ENCODE results near the gene SH3GL2. TPM values are rescaled to one million over a fixed set of nuclear protein-coding genes. Genes with fewer than 3 reads are reported as not detected.

SH3GL2 gene
- polyA plus RNA-seq, 4 donors, result 0.72 to 6.0 (median 4.6) TPM

DNA sequence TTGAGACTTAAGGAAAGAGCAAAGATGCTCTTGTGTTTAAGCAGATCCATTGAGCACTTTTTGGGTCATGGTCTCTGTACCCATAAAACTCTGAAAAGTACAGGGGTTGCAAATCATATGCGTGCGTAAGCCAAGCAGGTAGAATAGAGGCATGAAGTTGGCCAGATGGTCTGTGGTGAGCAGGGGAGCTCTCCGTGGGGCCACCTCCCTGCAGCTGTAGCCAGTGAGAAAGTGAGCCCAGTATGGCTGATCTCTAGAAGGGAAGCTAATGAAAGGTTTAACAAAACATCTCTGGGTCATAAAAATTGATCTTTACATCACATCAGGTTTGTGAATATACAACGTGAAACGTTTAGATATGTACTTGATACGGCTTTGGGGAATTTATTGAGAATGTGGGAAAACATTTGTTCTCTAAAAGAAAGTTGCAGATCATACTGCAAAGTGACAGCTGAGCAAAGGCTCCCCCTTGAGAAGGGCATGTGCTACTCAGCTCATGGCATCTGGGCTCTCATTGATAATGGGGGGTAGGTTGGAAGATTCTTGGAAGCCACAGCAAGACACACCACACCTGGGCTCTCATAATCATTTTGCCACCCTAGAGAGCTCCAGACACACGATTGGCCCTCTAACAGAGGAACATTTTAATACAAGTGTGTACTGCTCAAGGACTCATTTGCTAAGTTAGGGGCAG, 30.6 kb downstream of the SH3GL2 start:
- no peak for DNase-seq (ENCODE audit: low read depth in 4 of 4, low spot score in 3 of 4)

DNA sequence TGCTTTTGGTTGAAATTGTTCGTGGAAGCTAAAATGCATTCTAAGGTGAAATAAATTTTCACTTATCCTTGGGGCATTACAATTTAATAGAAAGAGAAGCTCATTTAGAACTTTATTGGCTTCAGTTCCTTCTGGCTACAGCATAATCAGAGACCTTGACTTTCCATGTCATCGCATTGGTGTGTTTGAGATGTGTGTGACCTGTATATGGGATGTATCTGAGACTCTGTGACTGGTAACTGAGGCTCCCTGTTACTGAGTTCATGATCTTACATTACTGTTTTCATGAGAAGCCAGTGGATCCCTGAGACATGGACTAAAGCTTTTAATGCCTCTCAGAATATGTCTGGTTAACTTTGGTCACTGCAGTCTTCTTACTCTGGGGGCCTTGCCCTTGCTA, 32.5 kb downstream of the SH3GL2 start:
- DNase-seq (ENCODE audit: low read depth in 4 of 4, low spot score in 3 of 4), result no peak

DNA sequence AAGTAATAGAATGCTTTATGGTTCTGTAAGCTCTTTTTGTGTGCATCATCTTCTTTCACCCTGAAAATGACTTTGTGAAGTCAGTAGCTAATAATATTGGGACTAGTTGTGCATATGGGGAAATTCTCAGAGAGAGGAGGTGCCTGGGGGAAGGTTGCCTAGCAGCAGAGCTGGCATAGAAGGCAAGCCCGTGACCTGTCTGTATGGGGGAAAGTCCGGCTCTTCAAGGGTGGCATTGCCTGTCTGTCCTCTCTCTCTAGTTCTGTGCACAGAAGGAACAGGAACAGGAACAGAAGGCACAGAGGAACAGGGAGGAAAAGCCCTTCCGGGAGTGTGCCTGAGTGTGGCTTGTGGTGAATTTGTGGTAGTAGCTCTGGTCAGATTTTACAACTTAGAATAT, 33.1 kb downstream of the SH3GL2 start:
- DNase-seq (ENCODE audit: low read depth in 4 of 4, low spot score in 3 of 4), result no peak

DNA sequence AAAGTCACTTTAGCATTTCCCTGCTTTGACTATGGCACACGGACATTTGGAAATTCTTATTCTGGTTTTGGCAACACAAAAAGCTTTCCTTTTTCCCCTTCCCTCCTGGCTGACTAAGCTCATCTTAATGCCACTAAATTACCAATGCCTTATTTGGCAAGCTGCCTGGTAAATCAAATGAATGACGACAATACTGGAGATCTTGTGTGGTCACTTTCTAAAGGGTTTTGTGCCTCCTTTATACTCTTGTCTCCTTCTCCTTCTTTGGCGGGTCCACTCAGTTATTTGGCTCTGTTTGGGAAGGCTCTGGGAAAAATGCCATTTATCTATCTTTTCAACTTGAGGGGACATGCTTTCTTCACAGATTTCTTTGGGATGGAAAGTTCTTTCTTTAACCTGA, 34.9 kb downstream of the SH3GL2 start:
- no peak for DNase-seq (ENCODE audit: low read depth in 4 of 4, low spot score in 3 of 4)

DNA sequence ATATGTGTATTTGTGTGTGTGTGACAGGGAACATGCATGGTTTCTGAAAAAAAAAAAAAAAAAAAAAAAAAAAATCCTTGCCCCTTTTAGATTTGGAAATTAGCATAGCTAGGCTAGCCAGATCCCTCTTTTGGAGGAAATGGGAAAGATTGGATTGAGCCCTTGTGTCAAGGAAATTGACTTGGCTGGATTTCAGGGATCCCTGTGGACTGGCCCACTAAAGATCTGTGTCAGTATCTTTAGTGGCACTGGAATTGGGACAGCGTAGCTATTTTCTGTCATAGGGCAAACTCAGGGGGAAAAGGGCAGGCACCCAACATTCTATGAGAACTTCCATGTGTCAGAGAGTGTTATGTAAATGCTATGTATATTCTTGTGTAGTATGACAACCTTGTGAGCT, 35.4 kb downstream of the SH3GL2 start:
- no peak for DNase-seq (ENCODE audit: low read depth in 4 of 4, low spot score in 3 of 4)

DNA sequence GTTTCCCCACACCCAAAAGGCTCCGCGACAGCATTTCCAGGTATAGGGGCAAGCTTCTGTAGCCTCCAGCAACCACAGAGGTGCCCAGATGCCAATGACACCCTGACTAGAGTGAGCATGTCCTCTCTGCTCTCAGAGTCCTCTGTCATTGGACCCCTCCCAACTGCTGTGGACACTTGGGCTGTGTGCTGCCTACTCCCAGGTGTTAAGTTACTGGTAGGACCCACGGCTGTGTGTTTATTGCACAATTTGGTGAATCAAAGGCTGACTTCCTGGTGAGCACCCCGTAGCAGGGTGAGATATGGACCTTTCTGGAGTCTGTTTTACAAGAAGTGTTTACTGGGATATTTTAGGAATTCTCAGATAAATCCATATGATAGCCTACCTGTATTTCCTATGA, 36.0 kb downstream of the SH3GL2 start:
- DNase-seq (ENCODE audit: low read depth in 4 of 4, low spot score in 3 of 4), result no peak

DNA sequence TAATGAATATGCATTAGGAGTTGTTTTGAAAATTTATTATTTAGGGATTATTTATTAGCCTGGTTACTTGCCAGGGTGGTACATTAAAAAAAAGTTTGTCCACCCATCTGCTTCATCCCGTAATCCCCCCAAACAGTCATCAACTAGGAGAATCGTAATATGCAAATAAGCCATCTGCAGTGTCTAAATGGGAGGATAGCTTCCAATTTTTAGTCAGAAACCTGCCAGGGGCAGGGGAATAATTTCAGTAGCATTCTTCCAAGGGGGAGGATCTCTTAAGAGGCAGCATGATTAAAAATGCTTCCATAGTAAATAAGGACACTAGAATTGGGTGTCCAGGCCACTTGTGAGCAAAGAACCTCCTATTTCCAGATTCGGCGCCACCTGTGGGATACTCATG, 43.3 kb downstream of the SH3GL2 start:
- no peak for DNase-seq (ENCODE audit: low read depth in 4 of 4, low spot score in 3 of 4)

DNA sequence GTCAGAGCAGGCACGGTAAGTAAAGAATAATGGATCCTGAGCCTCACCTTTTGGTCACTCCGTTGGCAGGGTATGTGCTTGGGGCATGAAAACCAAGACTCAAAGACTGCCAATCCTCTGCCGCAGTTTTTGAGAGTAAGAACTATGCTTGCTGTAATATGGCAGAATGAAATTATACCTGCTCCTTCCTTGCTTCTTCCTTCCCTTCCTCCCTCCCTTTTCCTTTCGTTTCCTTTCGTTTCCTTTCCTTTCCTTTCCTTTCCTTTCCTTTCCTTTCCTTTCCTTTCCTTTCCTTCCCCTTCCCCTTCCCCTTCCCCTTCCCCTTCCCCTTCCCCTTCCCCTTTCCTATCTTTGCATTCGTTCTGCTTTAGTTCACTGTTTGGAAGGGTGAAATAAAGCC, 43.9 kb downstream of the SH3GL2 start:
- DNase-seq (ENCODE audit: low read depth in 4 of 4, low spot score in 3 of 4), result no peak

DNA sequence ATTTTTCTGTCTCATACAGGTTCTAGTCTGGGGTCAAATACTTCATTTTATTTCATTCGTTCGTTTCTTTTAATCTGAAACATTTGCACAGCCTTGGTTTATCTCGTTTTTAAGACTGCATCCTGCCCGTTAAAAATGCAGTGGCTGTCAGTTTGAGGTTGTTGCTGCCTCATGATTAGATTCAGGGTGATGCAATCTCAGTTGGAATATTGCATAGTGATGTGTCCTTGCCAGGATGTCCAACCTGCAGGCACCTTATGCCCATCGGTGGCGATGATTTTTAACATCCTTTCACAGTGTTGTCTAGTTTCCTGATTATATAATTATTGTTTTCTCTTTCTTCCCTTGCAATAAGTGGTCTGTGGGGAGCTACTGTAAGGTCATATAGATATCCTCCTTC, 45.1 kb downstream of the SH3GL2 start:
- DNase-seq (ENCODE audit: low read depth in 4 of 4, low spot score in 3 of 4), result no peak

DNA sequence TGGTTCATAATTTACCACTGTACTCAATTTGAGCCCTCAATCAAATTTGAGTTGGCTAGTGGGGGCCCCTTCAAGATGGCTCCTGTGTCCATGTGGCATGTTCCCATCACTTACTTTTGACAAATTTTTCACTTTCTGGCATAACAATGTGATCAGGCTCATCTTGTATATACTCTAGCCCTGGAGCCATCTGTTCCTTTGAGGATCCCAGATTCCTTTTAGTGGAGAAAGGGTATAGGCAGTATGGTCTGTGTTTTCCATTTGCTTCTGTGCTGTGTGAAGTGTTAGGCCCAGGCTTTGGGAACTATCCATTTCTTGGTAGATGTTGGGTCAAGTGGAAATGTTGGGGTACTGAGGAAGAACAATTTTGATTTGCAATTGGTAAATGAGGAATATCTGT, 45.7 kb downstream of the SH3GL2 start:
- DNase-seq (ENCODE audit: low read depth in 4 of 4, low spot score in 3 of 4), result no peak

DNA sequence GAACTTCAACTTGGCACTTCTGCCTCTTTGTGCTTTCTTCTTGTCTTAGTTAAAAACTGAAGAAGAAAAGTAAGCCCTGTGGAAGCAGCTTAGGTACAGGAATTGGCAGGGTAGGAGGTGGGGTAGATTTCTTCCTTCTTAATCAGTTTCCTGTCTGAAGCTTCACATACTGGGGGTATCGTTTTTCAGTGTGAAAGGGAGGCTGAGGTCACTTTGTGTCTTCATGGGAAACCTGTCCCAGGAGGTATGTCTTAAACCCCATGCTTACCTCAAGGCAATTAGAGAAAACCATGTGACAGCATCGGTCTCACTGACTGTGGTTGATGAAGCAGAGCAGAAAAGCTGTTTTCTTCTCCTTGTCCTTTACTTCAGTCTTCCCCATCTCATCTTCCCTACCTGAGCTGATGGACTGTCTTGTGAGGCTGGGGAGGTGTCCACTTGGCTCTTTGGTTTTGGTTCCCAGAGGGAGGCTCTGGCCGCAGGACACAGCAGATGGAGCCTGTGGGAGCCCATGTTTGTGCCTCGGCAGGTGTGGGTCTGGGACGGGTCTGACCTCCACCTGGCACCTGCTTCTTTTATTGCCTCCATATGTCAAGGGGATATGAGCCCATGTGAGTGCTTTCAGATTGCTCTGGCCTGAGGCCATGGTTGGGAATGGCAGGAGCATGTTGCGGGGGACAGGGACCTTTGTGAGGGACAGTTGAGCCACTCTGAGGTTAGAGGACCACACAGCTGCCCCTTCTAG, 47.0 kb downstream of the SH3GL2 start:
- DNase-seq (ENCODE audit: low read depth in 4 of 4, low spot score in 3 of 4), result no peak

DNA sequence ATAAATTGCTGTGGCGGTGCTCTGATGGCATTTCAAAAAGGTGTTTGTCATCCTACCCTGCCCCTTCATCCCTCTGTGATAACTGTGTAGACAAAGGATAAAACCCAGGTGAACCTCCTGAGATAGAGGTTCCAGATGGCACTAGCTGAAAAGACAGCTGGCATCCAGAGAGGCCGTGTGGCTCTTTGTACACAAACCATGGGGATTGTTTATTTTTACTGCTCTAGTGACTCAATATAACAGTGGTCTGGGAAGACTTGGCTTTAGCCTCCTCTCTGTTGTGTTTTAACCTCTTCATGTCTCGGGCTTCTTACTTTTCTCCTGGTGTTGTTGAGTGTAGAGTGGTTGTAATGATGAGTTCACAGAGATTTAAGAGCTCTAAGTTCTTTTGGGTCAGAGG, 48.8 kb downstream of the SH3GL2 start:
- no peak for DNase-seq (ENCODE audit: low read depth in 4 of 4, low spot score in 3 of 4)

DNA sequence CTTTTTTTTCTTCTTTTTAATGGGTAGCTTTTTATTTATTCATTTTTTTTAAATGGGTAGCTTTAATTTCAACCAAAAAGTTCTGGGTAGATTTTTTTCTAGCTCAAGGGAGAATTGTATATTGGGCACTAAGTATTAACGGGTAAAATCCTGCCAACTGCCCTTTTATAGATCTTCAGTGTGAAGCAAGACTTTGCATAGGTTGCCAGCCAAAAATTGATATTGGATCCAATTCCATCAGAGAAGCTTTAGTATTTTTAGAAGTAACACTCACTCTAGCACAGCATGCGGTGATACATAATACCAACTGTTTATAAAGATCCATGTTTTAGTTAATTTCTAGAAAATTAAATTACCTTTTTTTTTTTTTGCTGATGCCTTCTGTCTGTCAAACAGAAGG, 49.8 kb downstream of the SH3GL2 start:
- DNase-seq (ENCODE audit: low read depth in 4 of 4, low spot score in 3 of 4), result no peak

DNA sequence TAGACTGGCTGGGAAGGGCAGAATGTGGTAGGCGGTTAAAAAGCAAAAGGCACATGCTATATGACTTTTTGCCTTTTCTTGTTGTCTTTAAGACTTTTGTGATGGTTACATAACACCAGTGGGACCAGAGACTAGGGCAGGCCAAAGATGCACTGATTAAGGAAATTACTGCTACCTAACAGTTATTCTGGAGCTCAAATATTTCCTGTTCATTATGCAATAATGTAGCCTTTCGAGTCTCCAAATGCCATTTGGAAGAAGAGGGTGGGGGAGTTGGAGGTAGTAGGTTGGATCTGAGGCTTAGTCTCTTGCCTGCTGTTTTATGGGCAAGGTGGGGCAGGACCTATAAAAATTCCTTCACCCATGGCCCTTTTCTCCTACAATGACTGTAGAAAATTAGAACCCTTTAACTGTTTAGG, 51.7 kb downstream of the SH3GL2 start:
- no peak for DNase-seq (ENCODE audit: low read depth in 4 of 4, low spot score in 3 of 4)

DNA sequence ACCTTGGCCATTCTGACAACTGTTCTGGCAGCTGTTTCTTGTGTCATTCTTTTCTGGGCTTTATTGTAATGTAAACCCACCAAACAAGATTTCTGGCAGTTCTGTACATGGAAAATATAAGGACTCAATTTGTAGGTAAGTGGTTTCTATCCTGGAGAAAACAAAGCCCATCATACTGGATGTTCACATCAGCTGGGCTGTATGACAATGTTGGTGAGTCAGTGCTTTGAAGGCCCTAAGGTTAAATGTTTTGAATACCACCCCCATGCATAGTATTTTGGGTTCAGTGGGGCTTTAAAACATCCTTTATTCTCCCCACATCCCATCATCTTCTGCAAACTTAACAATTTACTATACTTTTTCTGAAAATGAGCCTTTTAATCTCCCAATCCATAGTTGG, 52.5 kb downstream of the SH3GL2 start:
- no peak for DNase-seq (ENCODE audit: low read depth in 4 of 4, low spot score in 3 of 4)

DNA sequence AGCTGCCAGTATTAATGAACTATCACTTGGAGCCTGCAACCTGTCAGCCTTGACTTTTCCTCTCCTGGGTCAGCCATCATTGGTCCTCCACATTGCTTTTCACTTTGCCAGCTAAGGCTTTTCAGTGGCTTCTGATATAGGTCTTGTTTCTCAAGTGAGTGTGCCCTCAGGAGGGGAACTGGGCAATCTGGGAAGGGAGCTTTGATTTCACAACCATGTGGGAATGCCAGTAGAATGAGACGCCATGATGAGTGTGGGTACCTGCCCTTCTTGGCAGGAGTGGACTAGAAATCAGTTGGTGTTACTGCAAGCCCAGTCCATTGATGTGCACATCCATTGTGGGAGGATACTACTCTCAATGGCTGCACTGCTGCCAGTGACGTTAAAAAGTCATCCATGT, 54.1 kb downstream of the SH3GL2 start:
- no peak for DNase-seq (ENCODE audit: low read depth in 4 of 4, low spot score in 3 of 4)

DNA sequence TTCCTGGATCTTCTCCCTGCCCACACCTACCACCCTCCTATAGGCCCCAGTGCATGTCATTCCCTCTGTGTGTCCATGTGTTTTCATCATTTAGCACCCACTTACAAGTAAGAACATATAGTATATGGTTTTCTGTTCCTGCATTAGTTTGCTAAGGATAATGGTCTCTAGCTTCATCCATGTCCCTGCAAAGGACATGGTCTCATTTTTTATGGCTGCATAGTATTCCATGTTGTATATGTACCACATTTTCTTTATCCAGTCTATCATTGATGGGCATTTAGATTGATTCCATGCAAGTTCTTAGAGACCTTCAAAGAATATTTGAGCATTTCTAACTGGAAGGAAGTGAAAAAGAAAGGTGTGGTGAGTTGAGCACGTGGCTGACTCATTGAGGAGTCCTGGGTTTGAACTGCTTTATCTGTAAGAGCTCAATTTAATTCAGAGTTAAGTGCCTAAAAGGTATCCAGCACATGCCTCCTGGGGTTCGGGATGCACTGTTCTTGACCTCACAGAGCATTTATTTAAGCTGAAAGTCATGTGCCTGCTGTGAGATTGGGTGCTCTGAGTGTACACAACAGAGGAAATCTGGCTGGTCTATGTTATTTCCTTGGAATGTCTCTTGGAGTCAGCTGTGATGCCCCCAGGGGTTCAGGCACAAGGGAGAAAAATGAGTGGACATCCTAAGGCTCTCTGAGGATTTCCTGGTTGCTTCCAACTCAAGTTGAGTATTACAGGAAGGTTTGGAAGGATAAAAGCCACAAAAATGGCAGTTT, 56.4 kb downstream of the SH3GL2 start:
- DNase-seq (ENCODE audit: low read depth in 4 of 4, low spot score in 3 of 4), result no peak

DNA sequence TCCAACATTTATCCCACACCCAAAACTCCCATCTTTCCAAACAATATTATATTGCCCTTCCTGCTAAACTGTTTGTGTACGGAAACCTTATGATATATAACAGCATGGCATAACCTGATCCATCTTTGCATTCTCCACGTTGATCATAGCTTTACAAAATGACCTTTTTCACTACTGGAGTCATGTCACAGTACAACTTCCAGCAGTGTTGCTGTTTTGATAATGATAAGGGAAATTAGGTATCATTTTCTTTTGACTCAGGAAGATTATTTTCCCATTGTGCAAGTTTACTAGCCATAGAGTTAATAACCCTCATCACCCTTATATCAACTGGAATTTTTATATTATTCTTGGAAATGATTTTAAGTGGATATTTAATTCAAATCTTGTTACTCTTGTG, 57.5 kb downstream of the SH3GL2 start:
- DNase-seq (ENCODE audit: low read depth in 4 of 4, low spot score in 3 of 4), result no peak

DNA sequence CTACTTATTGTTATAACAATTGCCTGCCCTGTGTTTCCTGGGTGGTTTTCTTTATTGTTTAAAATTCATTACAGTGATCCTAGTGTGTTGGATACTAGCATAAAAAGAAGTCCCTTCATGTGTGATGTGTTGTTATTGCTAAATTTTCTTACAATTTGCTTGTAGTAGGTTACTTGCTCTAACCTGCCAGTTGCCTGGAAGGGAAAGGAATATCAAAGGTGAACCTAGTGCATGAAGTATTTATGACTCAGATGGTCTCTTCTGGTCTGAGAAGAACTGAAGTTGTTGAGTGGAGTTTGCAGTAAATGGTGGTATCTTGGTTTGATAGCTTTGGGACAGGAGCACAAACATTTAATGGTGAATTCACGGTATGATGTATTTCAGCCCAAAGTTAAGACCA, 58.0 kb downstream of the SH3GL2 start:
- no peak for DNase-seq (ENCODE audit: low read depth in 4 of 4, low spot score in 3 of 4)

DNA sequence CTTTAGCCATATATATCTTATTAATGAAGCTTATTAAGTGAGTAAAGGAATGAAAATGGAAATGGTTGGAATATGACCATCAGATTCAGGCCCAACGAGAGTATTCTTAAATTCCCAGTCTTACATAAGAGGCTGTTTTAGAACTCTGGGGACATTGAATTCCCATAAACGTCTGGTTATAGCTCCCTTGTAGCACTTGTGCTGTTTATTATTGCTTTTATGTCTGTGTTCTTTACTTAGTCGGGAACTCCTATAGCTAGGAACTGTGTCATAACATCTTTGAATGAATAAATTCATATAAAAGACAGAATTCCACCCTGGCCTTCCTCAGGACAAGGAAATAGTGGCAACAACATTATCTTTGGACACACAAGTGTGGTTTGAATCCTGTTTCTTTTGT, 58.4 kb downstream of the SH3GL2 start:
- DNase-seq (ENCODE audit: low read depth in 4 of 4, low spot score in 3 of 4), result no peak

DNA sequence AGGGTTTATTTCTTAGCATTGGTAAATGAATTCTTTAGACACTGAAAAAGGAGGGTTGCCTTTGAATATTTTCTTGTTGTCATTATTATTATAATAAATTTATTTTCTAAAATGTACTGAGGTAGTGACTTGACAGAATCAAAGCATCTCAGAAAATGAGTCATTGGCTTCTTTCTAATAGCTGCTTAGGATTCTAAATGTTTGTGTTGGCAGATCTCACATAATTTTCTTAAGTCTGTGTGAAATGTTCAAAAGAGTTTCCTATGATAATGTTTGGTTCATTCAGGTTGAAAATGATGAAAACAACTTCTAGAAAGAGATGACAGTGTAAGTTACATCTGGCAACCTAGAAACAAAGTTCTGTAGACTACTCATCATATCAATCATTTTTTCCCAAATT, 69.7 kb downstream of the SH3GL2 start:
- no peak for DNase-seq (ENCODE audit: low read depth in 4 of 4, low spot score in 3 of 4)

DNA sequence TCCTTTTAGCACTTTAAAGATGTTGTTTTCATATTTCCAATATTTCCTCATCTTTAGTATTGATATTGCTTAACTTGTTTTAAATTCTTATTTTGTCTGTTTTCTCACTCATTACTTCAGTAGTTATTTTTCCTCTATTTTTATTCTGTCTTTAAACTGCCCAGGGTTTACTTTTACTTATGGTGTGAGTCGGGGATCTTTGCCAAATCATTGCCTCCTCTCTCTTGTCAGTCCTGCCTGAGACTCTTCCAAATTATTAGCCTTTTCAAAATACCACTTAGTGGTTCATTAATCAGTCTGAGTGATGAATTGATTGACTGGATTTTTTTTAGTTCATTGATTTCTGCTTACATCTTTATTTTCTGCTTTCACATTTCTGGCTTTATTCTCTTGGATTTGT, 72.9 kb downstream of the SH3GL2 start:
- no peak for DNase-seq (ENCODE audit: low read depth in 4 of 4, low spot score in 3 of 4)
